Superior temporal gyrus (tissue), 1 donor: Measurements from ENCODE around the gene ANG.
"Not testable (repeated sequence)": the region's sequence is repeated elsewhere in the genome, so short reads cannot be mapped to it uniquely, and the experiment has no call there.

Source experiments
- DNase-seq: peaks from one replicate; pipeline ENCODE4 v3.0.0-alpha.2; 2016; ENCODE audit errors: extremely low spot score

The ANG gene

GRCh38 chr14:20688167-20688839, at the start of gene ANG:
Gene ANG, plus strand, starts transcription at chr14:20688764. Its CDS starts 4,801 bp downstream, at chr14:20693565.
- no peak for DNase-seq

- DNase-seq = no peak
Measured at GRCh38 chr14:20641591-20641990, 47.0 kb upstream of the ANG start, which contains the start of gene OR6S1. Gene OR6S1, minus strand, starts transcription at chr14:20641691. Its CDS starts 0 bp downstream, at chr14:20641691.

GRCh38 chr14:20642182-20642581, 46.4 kb upstream of the ANG start:
- no peak for DNase-seq

- DNase-seq = not testable (repeated sequence)
Measured at GRCh38 chr14:20642755-20643154, 45.8 kb upstream of the ANG start.

- DNase-seq = no peak
Measured at GRCh38 chr14:20644520-20644919, 44.0 kb upstream of the ANG start.

GRCh38 chr14:20645481-20645880, 43.1 kb upstream of the ANG start:
- DNase-seq = no peak

GRCh38 chr14:20652996-20653975, 35.3 kb upstream of the ANG start:
- DNase-seq = no peak

GRCh38 chr14:20655851-20656250, 32.7 kb upstream of the ANG start:
- DNase-seq = no peak

- DNase-seq = no peak
Measured at GRCh38 chr14:20656274-20656673, 32.3 kb upstream of the ANG start.

- no peak for DNase-seq
Measured at GRCh38 chr14:20657216-20658211, 31.1 kb upstream of the ANG start.

- no peak for DNase-seq
Measured at GRCh38 chr14:20658246-20658645, 30.3 kb upstream of the ANG start.

GRCh38 chr14:20659336-20659735, 29.2 kb upstream of the ANG start:
- no peak for DNase-seq

- DNase-seq = no peak
Measured at GRCh38 chr14:20659813-20660395, 28.7 kb upstream of the ANG start.

GRCh38 chr14:20661197-20661596, 27.4 kb upstream of the ANG start:
- no peak for DNase-seq

- DNase-seq = peak; percentile 67
Measured at GRCh38 chr14:20662968-20663732, 25.4 kb upstream of the ANG start.

GRCh38 chr14:20666400-20666961, 22.1 kb upstream of the ANG start:
- DNase-seq = not testable (repeated sequence)

- no peak for DNase-seq
Measured at GRCh38 chr14:20667957-20668356, 20.6 kb upstream of the ANG start.

GRCh38 chr14:20668969-20669368, 19.6 kb upstream of the ANG start:
- DNase-seq = no peak

- DNase-seq = no peak
Measured at GRCh38 chr14:20671597-20672283, 16.8 kb upstream of the ANG start.
